Measurements from ENCODE around the gene CENPO.
A peak's percentile ranks its signal among the peaks of the same experiment; 100 is the strongest.

The CENPO gene

GRCh38 chr2:24815171-24815570 is 21.9 kb downstream of the CENPO start:
- DNase-seq (ENCODE audit: low read depth in 2 of 2) = no peak
- TF ChIP-seq CTCF (IDR thresholded peaks at IDR 0.05; ENCODE audit: low read depth, low read length) = no peak
- no peak overlapping the region for H3K4me3 ChIP-seq (replicated peaks in 1 of 2; ENCODE audit: low read depth in 2 of 2, low read length in 2 of 2)

- no peak overlapping the region for H3K4me3 ChIP-seq (replicated peaks in 1 of 2; ENCODE audit: low read depth in 2 of 2, low read length in 2 of 2)
- no peak for DNase-seq (ENCODE audit: low read depth in 2 of 2)
- no peak for TF ChIP-seq CTCF (IDR thresholded peaks at IDR 0.05; ENCODE audit: low read depth, low read length)
These were observed 23.2 kb downstream of the CENPO start for GRCh38 chr2:24816404-24816803.

- H3K4me3 ChIP-seq (replicated peaks in 1 of 2; ENCODE audit: low read depth in 2 of 2, low read length in 2 of 2) = no peak overlapping the region
- DNase-seq (ENCODE audit: low read depth in 2 of 2) = peak; percentile 85 to 87
- no peak for TF ChIP-seq CTCF (IDR thresholded peaks at IDR 0.05; ENCODE audit: low read depth, low read length)
These were observed 23.7 kb downstream of the CENPO start for GRCh38 chr2:24816884-24817283.

- DNase-seq (ENCODE audit: low read depth in 2 of 2) = peak in 1 of 2 donors; percentile 42
- no peak for TF ChIP-seq CTCF (IDR thresholded peaks at IDR 0.05; ENCODE audit: low read depth, low read length)
- H3K4me3 ChIP-seq (replicated peaks in 1 of 2; ENCODE audit: low read depth in 2 of 2, low read length in 2 of 2) = no peak overlapping the region
These were observed 25.5 kb downstream of the CENPO start for GRCh38 chr2:24818721-24819167.

- DNase-seq (ENCODE audit: low read depth in 2 of 2) = no peak
- no peak overlapping the region for H3K4me3 ChIP-seq (replicated peaks in 1 of 2; ENCODE audit: low read depth in 2 of 2, low read length in 2 of 2)
- no peak for TF ChIP-seq CTCF (IDR thresholded peaks at IDR 0.05; ENCODE audit: low read depth, low read length)
These were observed 26.4 kb downstream of the CENPO start for GRCh38 chr2:24819442-24820174.

- no peak for TF ChIP-seq CTCF (IDR thresholded peaks at IDR 0.05; ENCODE audit: low read depth, low read length)
- no peak overlapping the region for H3K4me3 ChIP-seq (replicated peaks in 1 of 2; ENCODE audit: low read depth in 2 of 2, low read length in 2 of 2)
- DNase-seq (ENCODE audit: low read depth in 2 of 2) = no peak
These were observed 26.9 kb downstream of the CENPO start for GRCh38 chr2:24820175-24820513.

All from cardiac fibroblast (primary cell).